ENCODE data around the gene MTHFD2. TPM values are rescaled to one million over a fixed set of nuclear protein-coding genes. Genes with fewer than 3 reads are reported as not detected.

The MTHFD2 gene
- total and polyA plus RNA-seq, 2 experiments from 2014 or later, result 40.1 to 126 TPM

- H3K9me2 ChIP-seq (replicated peaks; ENCODE audit: insufficient read depth), result no peaks in the 10 kb centered on the region
- no peaks in the 10 kb centered on the region for H4K20me1 ChIP-seq (ENCODE audit: insufficient read depth, poor library complexity, severe bottlenecking)
- no peak overlapping the region for H3K27ac ChIP-seq
- no peaks in the 10 kb centered on the region for H3K79me2 ChIP-seq
- H3K4me2 ChIP-seq, result no peak overlapping the region
- H3K4me1 ChIP-seq (ENCODE audit: insufficient read depth), result no peaks in the 10 kb centered on the region
- no peak for TF ChIP-seq EZH2phosphoT487 (IDR thresholded peaks at IDR 0.05; ENCODE audit: low read depth, severe bottlenecking, unreplicated experiment)
- TF ChIP-seq EZH2 (IDR thresholded peaks at IDR 0.05; ENCODE audit: borderline replicate concordance), result no peak
- TF ChIP-seq CTCF (IDR thresholded peaks at IDR 0.05; ENCODE audit: poor library complexity), result no peak
- 71% methylated on average over 6 of the region's 6 CpGs for WGBS (ENCODE audit: low lambda C conversion rate, missing lambda C conversion rate)
- H2AFZ ChIP-seq, result no peak overlapping the region
- DNase-seq (ENCODE audit: low spot score), result no peak
- no peaks in the 10 kb centered on the region for H3K36me3 ChIP-seq (replicated peaks; ENCODE audit: insufficient read depth, low read depth)
- H3K27me3 ChIP-seq, result peaks cover 4% of the 10 kb centered on the region
- no peaks in the 10 kb centered on the region for H3K9me3 ChIP-seq (ENCODE audit: low read depth)
- no peak overlapping the region for H3K4me3 ChIP-seq
These were observed 6.6 kb upstream of the MTHFD2 start for GRCh38 chr2:74191596-74192380.

- Histone ChIP-seq H3K79me2 (peaks cover 3% of the 10 kb centered on the region), H4K20me1 (ENCODE audit: insufficient read depth, poor library complexity, severe bottlenecking) (peaks cover 2% of the 10 kb centered on the region), H2AFZ (no peak overlapping the region), H3K27ac (no peak overlapping the region), H3K9me3 (ENCODE audit: low read depth) (no peaks in the 10 kb centered on the region), H3K9me2 (replicated peaks; ENCODE audit: insufficient read depth) (no peaks in the 10 kb centered on the region), H3K4me3 (no peak overlapping the region), H3K4me1 (ENCODE audit: insufficient read depth) (no peaks in the 10 kb centered on the region), H3K36me3 (replicated peaks; ENCODE audit: insufficient read depth, low read depth) (no peaks in the 10 kb centered on the region), H3K27me3 (peaks cover 4% of the 10 kb centered on the region), H3K4me2 (no peak overlapping the region)
- TF ChIP-seq EZH2phosphoT487 (IDR thresholded peaks at IDR 0.05; ENCODE audit: low read depth, severe bottlenecking, unreplicated experiment), result no peak
- no peak for TF ChIP-seq CTCF (IDR thresholded peaks at IDR 0.05; ENCODE audit: poor library complexity)
- TF ChIP-seq EZH2 (IDR thresholded peaks at IDR 0.05; ENCODE audit: borderline replicate concordance), result no peak
- 79% methylated on average over 1 of the region's 1 CpG for WGBS (ENCODE audit: low lambda C conversion rate, missing lambda C conversion rate)
- DNase-seq (ENCODE audit: low spot score), result no peak
These were observed 3.6 kb upstream of the MTHFD2 start for GRCh38 chr2:74194799-74195198.

GRCh38 chr2:74197049-74197448 lies 1.4 kb upstream of the MTHFD2 start:
- H3K27ac ChIP-seq, result no peak overlapping the region
- H3K4me1 ChIP-seq (ENCODE audit: insufficient read depth), result peaks cover 6% of the 10 kb centered on the region
- TF ChIP-seq EZH2 (IDR thresholded peaks at IDR 0.05; ENCODE audit: borderline replicate concordance) (no peak), EZH2phosphoT487 (IDR thresholded peaks at IDR 0.05; ENCODE audit: low read depth, severe bottlenecking, unreplicated experiment) (no peak), CTCF (IDR thresholded peaks at IDR 0.05; ENCODE audit: poor library complexity) (no peak)
- H3K79me2 ChIP-seq, result peaks cover 25% of the 10 kb centered on the region
- no peaks in the 10 kb centered on the region for H3K27me3 ChIP-seq
- H3K9me3 ChIP-seq (ENCODE audit: low read depth), result no peaks in the 10 kb centered on the region
- H4K20me1 ChIP-seq (ENCODE audit: insufficient read depth, poor library complexity, severe bottlenecking), result peaks cover 22% of the 10 kb centered on the region
- no peak overlapping the region for H3K4me3 ChIP-seq
- H3K9me2 ChIP-seq (replicated peaks; ENCODE audit: insufficient read depth), result no peaks in the 10 kb centered on the region
- no peak for DNase-seq (ENCODE audit: low spot score)
- 66% methylated on average over 4 of the region's 4 CpGs for WGBS (ENCODE audit: low lambda C conversion rate, missing lambda C conversion rate)
- no peak overlapping the region for H3K4me2 ChIP-seq
- no peaks in the 10 kb centered on the region for H3K36me3 ChIP-seq (replicated peaks; ENCODE audit: insufficient read depth, low read depth)
- H2AFZ ChIP-seq, result no peak overlapping the region
